LNCAP (cell line): Measurements from ENCODE around the gene SF3A2.

Experiments
- CTCF ChIP-seq: fragments of 450-650 bp; IDR thresholded peaks from 2 replicates; pipeline ENCODE4 v1.5.1; 2017; ENCODE audit warnings: mild to moderate bottlenecking

SF3A2 gene

GRCh38 chr19:2255982-2256685 lies 19.5 kb downstream of the SF3A2 start, which contains the start of gene JSRP1:
Gene JSRP1 (minus strand): TSS chr19:2256417. CDS start chr19:2255314, 1,103 bp downstream.
- no peak for TF ChIP-seq CTCF

GRCh38 chr19:2259336-2259735 lies 22.7 kb downstream of the SF3A2 start:
- TF ChIP-seq CTCF, result no peak

GRCh38 chr19:2260341-2260805 lies 23.7 kb downstream of the SF3A2 start:
- TF ChIP-seq CTCF, result no peak

- TF ChIP-seq CTCF, result peak; percentile 52
Observed at GRCh38 chr19:2261438-2262172, 25.0 kb downstream of the SF3A2 start.

GRCh38 chr19:2266183-2266993 lies 29.8 kb downstream of the SF3A2 start:
- no peak for TF ChIP-seq CTCF

GRCh38 chr19:2268480-2268830 lies 31.8 kb downstream of the SF3A2 start:
- TF ChIP-seq CTCF, result no peak

- TF ChIP-seq CTCF, result no peak
Observed at GRCh38 chr19:2268861-2269243, 32.2 kb downstream of the SF3A2 start.
